GM23248 (cell line): ENCODE results near the gene ZNF25.

ENCODE experiments used
- EZH2 ChIP-seq: fragments of 200-600 bp; sonication (generic); IDR thresholded peaks from 2 replicates; pipeline ENCODE4 v1.6.1; 2018; ENCODE audit warnings: antibody characterized with exemption, mild to moderate bottlenecking; ENCODE audit not compliant: insufficient read depth, poor library complexity, severe bottlenecking
- EZH2phosphoT487 ChIP-seq: fragments of 200-600 bp; sonication (generic); IDR thresholded peaks from 2 replicates; pipeline ENCODE4 v1.6.1; 2018; ENCODE audit warnings: antibody characterized with exemption, moderate library complexity, mild to moderate bottlenecking, low read depth; ENCODE audit not compliant: insufficient read depth

DNA sequence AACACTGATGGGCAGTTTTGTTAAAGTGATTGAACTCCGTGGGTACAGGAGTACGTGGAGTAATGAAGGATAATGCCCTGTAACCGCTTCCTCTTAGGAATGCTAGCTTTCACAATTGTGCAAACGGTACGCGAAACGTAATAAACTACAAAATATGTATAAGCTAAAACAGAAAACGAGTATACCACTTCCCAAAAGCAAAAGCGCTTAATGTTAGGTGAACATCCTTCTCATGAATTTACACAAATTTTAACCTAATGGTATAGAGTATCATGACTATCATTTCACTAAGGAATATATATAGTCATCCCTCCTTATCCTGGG, 395 bp upstream of the ZNF25 start:
- TF ChIP-seq EZH2, result no peak
- TF ChIP-seq EZH2phosphoT487, result no peak
